HG03342 (cell line): Measurements from ENCODE around the gene FERMT3.

ENCODE experiments used
- ATAC-seq: cut with Tn5 transposase; IDR thresholded peaks from one replicate; pipeline ENCODE4 v1.9.1; 2021; ENCODE audit warnings: mild to moderate bottlenecking, moderate library complexity; ENCODE audit not compliant: unreplicated experiment

The FERMT3 gene

GRCh38 chr11:64262271-64263002, 55.9 kb downstream of the FERMT3 start:
- ATAC-seq = no peak

GRCh38 chr11:64263021-64263946, 56.8 kb downstream of the FERMT3 start:
- no peak for ATAC-seq

GRCh38 chr11:64263947-64264317, 57.4 kb downstream of the FERMT3 start:
- no peak for ATAC-seq

- ATAC-seq = no peak
These were observed 57.9 kb downstream of the FERMT3 start for GRCh38 chr11:64264371-64264852.

GRCh38 chr11:64265176-64266160, 58.9 kb downstream of the FERMT3 start:
- ATAC-seq = no peak

GRCh38 chr11:64266339-64266738, 59.8 kb downstream of the FERMT3 start:
- no peak for ATAC-seq

GRCh38 chr11:64267207-64267945, 60.9 kb downstream of the FERMT3 start:
- no peak for ATAC-seq

GRCh38 chr11:64268025-64268892, 61.7 kb downstream of the FERMT3 start:
- no peak for ATAC-seq

- ATAC-seq = peak; percentile 15
These were observed 62.5 kb downstream of the FERMT3 start for GRCh38 chr11:64268893-64269539.

GRCh38 chr11:64269540-64270220, 63.2 kb downstream of the FERMT3 start:
- peak; percentile 63 for ATAC-seq
